ENCODE results near the gene NFRKB.

The NFRKB gene

DNA sequence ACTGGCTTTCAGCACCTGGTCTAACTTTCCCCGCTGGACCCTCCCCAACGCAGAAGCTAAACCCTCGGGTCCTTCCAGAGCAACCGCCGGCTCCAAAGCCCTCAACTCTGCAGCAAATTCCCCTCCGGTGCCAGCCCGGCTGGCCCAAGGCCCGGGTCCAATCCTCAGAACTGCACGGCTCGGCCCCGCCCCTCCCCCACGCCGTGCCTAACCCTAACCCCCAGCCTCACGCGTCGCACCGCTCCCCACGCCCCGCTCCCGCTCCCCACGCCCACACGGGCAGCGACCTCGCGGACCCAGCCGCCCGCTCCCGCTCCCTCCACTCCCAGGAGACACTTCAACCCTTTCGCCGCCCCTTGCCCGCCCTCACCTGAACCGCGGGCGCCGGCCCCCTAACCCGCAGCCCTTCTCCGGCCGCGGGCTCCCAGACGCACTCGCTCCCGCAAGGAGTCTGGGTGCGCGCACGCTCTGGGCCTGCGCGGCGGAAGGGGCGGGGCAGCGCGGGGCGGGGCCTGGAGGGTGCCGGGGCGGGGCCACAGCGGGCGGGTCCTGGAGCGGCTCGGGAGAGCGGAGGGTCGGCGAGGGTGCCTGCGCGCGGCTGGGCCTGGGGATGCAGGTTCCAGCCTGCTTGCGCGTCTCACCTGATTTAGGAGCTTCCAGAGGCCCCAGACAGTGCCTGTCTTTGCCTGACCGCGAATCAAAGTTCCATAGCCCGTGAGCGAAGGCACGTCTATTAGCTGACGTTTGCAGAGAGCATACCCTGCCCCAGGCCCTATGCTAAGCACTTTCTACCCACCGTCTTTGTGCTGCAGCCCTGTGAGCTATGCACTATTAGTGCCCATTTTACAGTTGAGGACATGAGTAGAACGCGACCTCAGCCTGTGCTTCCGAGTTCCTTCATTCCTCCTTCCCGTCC, at the start of gene NFRKB:
Gene NFRKB, minus strand, starts transcription at position 453 of the 916 bp plus-strand sequence. CDS start 2,729 bp downstream, outside the sequence.
- peak; percentile 98 for DNase-seq (ENCODE audit: low spot score)

DNA sequence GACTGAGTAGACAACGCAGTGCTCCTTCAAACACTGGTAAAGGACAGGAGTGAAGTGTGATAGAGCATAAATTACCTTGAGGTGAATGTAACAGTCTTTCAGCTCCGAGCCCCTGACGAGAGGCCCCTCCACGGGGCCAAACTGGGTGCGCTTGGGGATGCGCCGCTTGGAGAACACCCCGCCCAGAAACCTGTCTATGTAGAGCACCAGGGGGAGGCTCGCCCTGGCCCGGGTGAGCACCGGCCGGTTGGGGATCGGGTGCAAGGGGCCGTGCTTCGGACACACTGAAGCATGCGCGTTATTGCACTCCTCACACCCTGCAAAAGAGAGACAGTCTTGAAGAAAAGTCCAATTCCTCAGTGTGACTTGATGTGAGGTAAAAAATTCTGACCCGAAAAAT, 49.3 kb upstream of the NFRKB start:
- DNase-seq (ENCODE audit: low spot score), result no peak

GRCh38 chr11:129943036-129943435, 47.7 kb upstream of the NFRKB start:
- no peak for DNase-seq (ENCODE audit: low spot score)

DNA sequence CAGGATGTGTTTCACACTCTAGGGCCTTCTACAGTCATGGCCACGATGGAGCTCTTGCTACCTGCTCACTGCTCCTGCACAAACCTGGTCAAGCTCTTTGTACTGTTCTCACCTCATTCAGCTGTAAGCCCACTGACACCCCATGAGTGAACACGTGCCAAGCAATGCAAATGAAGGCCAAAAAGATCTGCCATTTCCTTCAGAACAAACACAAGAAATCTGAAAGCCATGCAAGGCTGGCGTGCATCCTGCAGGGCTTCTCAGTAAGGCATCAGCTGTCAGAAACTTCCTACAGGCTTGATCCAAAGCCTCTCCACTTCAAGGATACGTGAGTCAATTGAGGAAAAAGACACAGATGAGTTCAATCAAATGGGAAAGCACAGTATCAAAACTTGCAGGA, 44.1 kb upstream of the NFRKB start:
- DNase-seq (ENCODE audit: low spot score), result no peak

- no peak for DNase-seq (ENCODE audit: low spot score)
These were observed 43.4 kb upstream of the NFRKB start for GRCh38 chr11:129938764-129939163.

- DNase-seq (ENCODE audit: low spot score), result no peak
These were observed 42.3 kb upstream of the NFRKB start for GRCh38 chr11:129937592-129938238.

DNA sequence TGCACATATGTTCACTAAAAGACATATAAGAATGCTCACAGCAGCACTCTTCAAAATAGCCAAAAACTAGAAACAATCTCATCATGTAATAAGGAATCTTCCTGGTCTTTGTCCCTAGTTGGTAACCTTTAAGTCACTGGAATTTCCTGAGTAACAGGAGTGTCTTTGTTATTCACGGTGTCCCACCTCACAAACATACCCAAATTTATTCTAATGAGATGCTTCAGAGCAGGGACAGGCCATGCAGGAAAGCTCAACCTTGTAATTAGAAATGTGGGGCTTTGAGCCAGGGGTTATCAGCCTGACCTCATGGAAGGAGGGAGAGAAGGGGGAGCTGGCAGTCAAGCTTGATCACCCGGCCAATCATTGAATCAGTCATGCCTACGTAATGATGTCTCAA, 40.3 kb upstream of the NFRKB start:
- no peak for DNase-seq (ENCODE audit: low spot score)

DNA sequence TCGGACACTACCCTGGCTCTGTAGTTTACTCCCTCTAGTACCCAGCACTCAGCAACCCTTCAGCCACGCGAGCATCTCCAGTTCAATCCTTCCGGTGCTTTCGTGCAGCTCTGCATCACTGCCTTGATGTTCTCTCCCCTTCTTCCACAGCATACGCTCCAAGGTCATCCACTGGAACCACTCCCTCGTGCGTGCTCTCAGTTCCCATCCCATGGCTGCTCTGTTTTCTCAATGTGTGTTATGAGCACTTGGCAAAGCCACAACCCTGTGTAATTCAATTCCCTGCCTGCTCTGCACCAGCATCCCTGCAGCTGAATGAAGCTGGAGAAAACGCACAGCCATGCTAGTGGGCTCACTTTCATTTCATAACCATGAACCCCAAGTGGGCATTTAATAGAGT, 38.5 kb upstream of the NFRKB start:
- DNase-seq (ENCODE audit: low spot score), result no peak

GRCh38 chr11:129933262-129933661, 37.9 kb upstream of the NFRKB start:
- DNase-seq (ENCODE audit: low spot score), result no peak

DNA sequence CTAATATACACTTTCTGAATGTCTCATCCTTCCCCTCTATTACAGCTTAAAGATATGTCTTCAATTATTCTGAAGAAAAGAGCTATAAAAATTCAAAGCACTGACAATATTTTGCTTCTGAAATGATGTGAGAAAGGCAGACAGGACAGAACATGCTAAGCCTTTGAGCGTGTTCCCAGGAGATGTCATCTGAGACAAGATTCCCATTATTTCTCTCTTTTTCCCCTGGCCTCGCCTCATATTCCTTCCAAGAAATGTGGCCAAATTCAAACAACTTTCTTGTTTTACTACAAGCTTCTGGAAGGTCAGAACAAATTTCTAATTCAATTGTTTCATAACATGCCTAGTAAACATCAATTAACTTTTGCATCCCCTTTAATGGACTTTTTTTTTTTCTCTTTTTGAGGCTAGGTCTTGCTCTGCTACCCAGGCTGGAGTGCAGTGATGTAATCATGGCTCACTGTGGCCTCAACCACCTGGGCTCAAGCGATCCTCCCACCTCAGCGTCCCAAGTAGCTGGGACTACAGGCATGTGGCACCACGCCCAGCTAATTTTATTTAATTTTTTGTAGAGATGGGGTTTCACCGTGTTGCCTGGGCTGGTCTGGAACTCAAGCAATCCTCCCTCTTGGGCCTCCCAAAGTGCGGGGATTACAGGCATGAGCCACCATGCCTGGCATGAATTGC, 37.1 kb upstream of the NFRKB start:
- no peak for DNase-seq (ENCODE audit: low spot score)

GRCh38 chr11:129930743-129931142, 35.4 kb upstream of the NFRKB start:
- no peak for DNase-seq (ENCODE audit: low spot score)

DNA sequence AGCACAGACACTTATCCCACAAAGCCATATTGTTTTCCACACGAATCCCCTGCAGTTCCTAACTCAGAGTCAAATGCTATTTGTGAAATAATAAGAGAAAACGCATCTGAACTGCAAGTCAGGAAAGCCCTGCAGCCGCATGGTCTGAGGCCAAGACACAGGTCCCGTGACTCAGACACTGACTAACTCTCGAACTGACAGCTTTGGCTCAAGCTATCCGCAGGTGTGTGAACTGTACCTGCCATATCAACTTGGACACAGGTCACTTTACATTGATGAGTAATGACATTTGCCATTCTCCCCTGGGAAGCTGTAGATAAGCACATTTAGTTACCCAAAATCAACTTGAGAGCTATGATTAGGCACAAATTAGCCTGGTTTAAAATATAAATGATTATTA, 34.9 kb upstream of the NFRKB start:
- no peak for DNase-seq (ENCODE audit: low spot score)

DNA sequence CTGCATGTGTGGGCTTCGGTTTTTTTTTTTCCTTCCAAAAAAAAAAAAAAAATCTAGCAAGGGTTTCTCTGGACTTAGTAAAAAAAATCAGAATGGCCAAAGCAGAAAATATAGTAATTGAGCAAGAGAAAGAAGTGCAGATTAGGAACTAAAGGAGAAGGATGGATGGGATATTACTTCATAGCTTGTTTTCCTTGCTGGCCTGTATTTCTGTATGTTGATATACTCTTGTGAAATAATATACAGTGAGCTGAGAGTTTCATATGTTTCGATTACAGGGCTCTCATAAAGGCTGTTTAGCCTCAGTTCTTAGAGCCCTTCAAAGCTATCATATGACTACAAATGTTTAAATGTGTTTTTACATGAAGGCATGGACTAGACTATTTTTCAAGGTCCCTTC, 34.3 kb upstream of the NFRKB start:
- DNase-seq (ENCODE audit: low spot score), result no peak

DNA sequence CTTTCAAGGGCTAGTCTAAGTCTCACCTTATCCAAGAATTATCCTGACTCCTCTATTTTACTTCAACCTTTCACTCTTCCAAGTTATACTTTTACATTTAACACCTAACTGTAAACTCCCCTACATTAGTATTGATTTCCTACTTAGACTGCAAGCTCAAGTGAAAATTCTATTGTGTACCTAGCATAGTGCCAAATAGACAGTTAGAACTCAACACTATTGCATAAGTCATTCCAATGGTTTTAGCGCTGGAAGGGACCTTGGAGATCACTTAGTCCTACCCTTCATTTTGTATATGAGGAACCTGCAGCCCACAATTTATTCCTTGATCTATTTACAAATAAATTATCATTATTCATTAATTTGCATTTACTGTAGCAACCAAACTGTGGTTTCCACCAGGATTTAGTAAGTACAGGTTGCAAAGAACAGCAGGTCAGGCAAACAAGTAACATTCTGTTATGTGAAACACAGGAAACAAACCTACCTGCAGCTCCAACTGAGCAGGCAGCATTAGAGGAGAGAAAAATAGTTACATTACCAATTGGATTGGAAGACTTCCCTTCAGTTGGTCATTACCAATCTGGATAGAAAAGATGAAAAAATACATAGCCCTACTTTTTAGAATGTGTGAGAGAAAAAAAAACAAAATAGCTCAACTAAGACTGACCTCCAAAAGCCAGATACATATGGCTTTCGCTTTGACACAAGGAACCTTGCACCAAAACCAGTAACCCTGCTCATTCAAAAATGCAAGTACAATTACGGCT, 33.7 kb upstream of the NFRKB start:
- no peak for DNase-seq (ENCODE audit: low spot score)

GRCh38 chr11:129922674-129923073, 27.3 kb upstream of the NFRKB start:
- DNase-seq (ENCODE audit: low spot score), result no peak

DNA sequence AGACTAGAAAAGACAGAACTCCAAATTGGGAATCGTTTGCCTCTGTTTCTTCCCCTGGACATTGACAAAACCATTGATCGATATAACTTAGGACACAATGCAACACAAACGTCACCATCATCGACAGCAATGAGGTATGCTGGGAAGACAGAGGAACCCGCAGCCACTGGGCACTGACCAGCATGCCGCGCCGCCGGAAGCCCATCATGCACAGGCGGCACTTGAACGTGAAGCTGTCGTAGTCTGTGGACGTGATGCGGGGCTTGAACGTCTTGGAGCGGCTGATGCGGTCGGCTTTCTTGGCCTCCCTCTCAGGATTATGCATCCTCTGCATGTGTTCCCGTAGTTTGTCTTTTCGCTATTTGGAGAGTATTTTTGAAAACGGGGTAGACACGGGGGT, 23.0 kb upstream of the NFRKB start:
- no peak for DNase-seq (ENCODE audit: low spot score)

DNA sequence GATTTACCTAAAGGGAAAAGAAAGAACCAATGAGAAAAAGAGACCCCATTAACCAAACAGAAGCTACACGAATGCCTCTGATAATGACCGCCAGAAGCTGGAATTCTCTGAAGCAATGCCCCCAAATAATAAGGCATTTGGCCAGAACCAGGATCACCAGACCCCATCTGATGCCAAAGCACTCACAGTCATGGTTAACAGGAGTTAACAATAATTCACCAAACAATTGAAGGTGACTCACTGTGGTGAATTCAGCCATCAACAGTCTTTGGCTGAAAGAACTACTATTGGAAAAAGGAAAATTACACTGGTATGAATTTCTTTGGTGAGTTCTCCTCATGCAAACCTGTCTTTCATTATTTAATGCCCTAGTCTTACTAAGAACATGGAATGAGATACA, 21.9 kb upstream of the NFRKB start:
- DNase-seq (ENCODE audit: low spot score), result peak; percentile 17

DNA sequence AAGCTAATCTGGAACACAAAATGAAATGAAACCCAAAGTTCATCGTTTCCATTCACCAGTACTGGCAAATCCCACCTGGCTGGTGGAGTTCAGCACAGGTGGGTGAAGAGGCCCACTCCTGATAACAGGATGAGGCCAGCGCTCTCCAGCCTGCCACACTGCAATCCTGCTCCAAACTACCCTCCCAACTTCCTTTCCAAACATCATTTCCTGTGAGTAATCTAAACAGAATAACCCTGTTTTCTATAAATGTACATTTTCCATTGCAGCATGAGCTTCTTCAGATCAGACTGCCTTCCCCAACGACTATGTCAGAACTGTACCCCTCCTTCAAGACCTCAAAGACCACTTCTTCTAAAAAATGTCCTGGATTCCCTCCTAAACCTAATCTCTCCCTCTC, 15.9 kb upstream of the NFRKB start:
- no peak for DNase-seq (ENCODE audit: low spot score)

DNA sequence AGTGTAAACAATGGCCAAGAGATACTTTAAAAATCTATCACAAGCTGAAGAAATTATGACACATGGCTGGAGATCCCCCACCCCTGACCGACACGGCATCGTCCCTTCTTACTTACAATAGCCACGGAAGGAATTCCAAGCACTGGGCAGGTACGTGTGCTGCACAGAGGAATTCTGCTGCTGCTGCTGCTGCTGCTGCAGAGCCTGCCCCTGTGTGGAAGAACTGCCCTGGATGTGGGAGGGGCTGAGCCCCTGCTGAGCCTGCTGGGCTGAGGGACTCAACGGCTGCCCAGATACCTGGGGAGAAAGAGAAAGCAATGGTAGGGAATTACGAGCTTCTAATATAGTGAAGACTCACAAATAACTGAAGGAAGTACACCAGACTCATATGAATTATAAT, 15.0 kb upstream of the NFRKB start:
- no peak for DNase-seq (ENCODE audit: low spot score)

DNA sequence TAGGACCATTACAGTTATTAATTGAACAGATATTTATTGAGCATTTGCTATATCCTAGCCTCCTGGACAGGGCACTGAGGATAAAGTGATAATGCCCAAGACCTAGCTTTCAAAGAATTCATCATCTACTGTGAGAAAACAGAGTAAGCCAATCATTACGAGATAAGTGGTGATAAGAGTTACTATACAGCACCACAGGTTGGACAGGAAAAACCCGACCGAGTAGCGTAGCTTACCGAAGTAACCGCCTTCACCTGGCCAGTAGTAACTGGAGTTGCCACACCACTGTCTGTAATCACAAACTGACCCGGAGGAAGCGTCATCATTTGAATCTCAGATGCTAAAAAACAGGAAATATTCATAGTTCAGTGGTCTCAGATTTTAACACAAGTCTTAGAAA, 10.0 kb upstream of the NFRKB start:
- DNase-seq (ENCODE audit: low spot score), result no peak

GRCh38 chr11:129896062-129896461, 684 bp upstream of the NFRKB start:
- DNase-seq (ENCODE audit: low spot score), result no peak
